Neural progenitor cell (in vitro differentiated cells): ENCODE measurements around the gene METRN. TPM values are rescaled to one million over a fixed set of nuclear protein-coding genes. Genes with fewer than 3 reads are reported as not detected.

Experiments used
- DNase-seq: peaks from one replicate; pipeline ENCODE4 v3.0.0-alpha.2; 2016; ENCODE audit warnings: low spot score
- H2AFZ ChIP-seq: fragments of 200-600 bp; sonication (generic); replicated peaks from 2 replicates; pipeline ENCODE4 v1.6.1; 2016; ENCODE audit warnings: antibody characterized with exemption
- H3F3A ChIP-seq: fragments of 200-600 bp; sonication (generic); 2 replicates; pipeline ENCODE4 v1.6.1; 2016; ENCODE audit warnings: antibody characterized with exemption, low read depth
- H3K27ac ChIP-seq: fragments of 200-600 bp; sonication (generic); 2 replicates; pipeline ENCODE4 v1.5.1; 2016; ENCODE audit warnings: mild to moderate bottlenecking
- H3K27me3 ChIP-seq: fragments of 200-600 bp; sonication (generic); 2 replicates; pipeline ENCODE4 v1.6.1; 2016; ENCODE audit warnings: mild to moderate bottlenecking, moderate library complexity
- H3K36me3 ChIP-seq: fragments of 200-600 bp; sonication (generic); 2 replicates; pipeline ENCODE4 v1.5.1; 2016
- H3K4me1 ChIP-seq: fragments of 200-600 bp; sonication (generic); 2 replicates; pipeline ENCODE4 v1.6.1; 2016; ENCODE audit warnings: mixed run types
- H3K4me2 ChIP-seq: fragments of 200-600 bp; sonication (generic); 2 replicates; pipeline ENCODE4 v1.6.1; 2016
- H3K4me3 ChIP-seq: fragments of 200-600 bp; sonication (generic); 2 replicates; pipeline ENCODE4 v1.5.1; 2016
- H3K79me2 ChIP-seq: fragments of 200-600 bp; sonication (generic); 2 replicates; pipeline ENCODE4 v1.6.1; 2016; ENCODE audit warnings: low read depth
- H3K9ac ChIP-seq: fragments of 200-600 bp; sonication (generic); 2 replicates; pipeline ENCODE4 v1.6.1; 2016
- H3K9me3 ChIP-seq: fragments of 200-600 bp; sonication (generic); 2 replicates; pipeline ENCODE4 v1.5.1; 2016; ENCODE audit warnings: low read depth
- H4K20me1 ChIP-seq: fragments of 200-600 bp; sonication (generic); 2 replicates; pipeline ENCODE4 v1.6.1; 2016; ENCODE audit warnings: low read depth
- H3K27ac Mint-ChIP-seq: 3 replicates; pipeline ENCODE4 v1.8.0; 2021; ENCODE audit warnings: mixed read lengths
- H3K27me3 Mint-ChIP-seq: 2 replicates; pipeline ENCODE4 v1.8.0; 2022; ENCODE audit warnings: low read depth, mild to moderate bottlenecking, inconsistent platforms, moderate library complexity, mixed read lengths; ENCODE audit not compliant: insufficient read depth
- H3K36me3 Mint-ChIP-seq: 3 replicates; pipeline ENCODE4 v1.8.0; 2021; ENCODE audit warnings: mixed read lengths
- H3K4me1 Mint-ChIP-seq: 3 replicates; pipeline ENCODE4 v1.8.0; 2021; ENCODE audit warnings: mixed read lengths
- H3K4me3 Mint-ChIP-seq: 3 replicates; pipeline ENCODE4 v1.8.0; 2021; ENCODE audit warnings: mild to moderate bottlenecking, moderate library complexity, mixed read lengths
- H3K9me3 Mint-ChIP-seq: 3 replicates; pipeline ENCODE4 v1.8.0; 2020; ENCODE audit warnings: mixed read lengths
- CTCF ChIP-seq: fragments of 200-600 bp; sonication (generic); IDR thresholded peaks from 2 replicates; pipeline ENCODE4 v1.5.1; 2017; ENCODE audit warnings: antibody characterized with exemption, mild to moderate bottlenecking
- EZH2 ChIP-seq: fragments of 200-600 bp; sonication (generic); IDR thresholded peaks from 2 replicates; pipeline ENCODE4 v1.6.1; 2017; ENCODE audit warnings: antibody characterized with exemption, mild to moderate bottlenecking, moderate library complexity
- EZH2phosphoT487 ChIP-seq: fragments of 200-600 bp; sonication (generic); IDR thresholded peaks from 2 replicates; pipeline ENCODE4 v1.6.1; 2017; ENCODE audit warnings: antibody characterized with exemption
- total RNA-seq: library from RNA; depleted of rRNA; stranded (reverse); fragments of >200 nt; gene quantifications from 2 replicates; pipeline ENCODE4 v1.2.3, GENCODE V29; 2015; ENCODE audit warnings: low replicate concordance

METRN gene
- total RNA-seq, 1 donor from 2014 or later: 24.3 TPM

- no peak overlapping the region for H3K27ac Mint-ChIP-seq
- peaks cover 5% of the 10 kb centered on the region for H3K36me3 Mint-ChIP-seq
- Histone ChIP-seq H3K4me1 (peaks cover 5% of the 10 kb centered on the region), H3K79me2 (peaks cover 6% of the 10 kb centered on the region), H3F3A (no peaks in the 10 kb centered on the region), H3K9me3 (no peaks in the 10 kb centered on the region), H3K9ac (no peak overlapping the region), H3K4me2 (no peak overlapping the region), H3K27ac (no peak overlapping the region), H3K4me3 (no peak overlapping the region), H3K27me3 (no peaks in the 10 kb centered on the region), H2AFZ (no peak overlapping the region), H4K20me1 (no peaks in the 10 kb centered on the region), H3K36me3 (no peaks in the 10 kb centered on the region)
- TF ChIP-seq EZH2 (no peak), CTCF (no peak)
- H3K9me3 Mint-ChIP-seq: no peaks in the 10 kb centered on the region
- no peak for DNase-seq
- H3K4me3 Mint-ChIP-seq: no peak overlapping the region
- peaks cover 8% of the 10 kb centered on the region for H3K4me1 Mint-ChIP-seq
- H3K27me3 Mint-ChIP-seq: peaks cover 2% of the 10 kb centered on the region
Measured at GRCh38 chr16:734981-735881, 20.3 kb downstream of the METRN start.

GRCh38 chr16:735982-736453, 21.1 kb downstream of the METRN start:
- Histone ChIP-seq H3K9ac (no peak overlapping the region), H4K20me1 (no peaks in the 10 kb centered on the region), H3K4me3 (no peak overlapping the region), H3K36me3 (no peaks in the 10 kb centered on the region), H3K27ac (no peak overlapping the region), H3K9me3 (no peaks in the 10 kb centered on the region), H3K79me2 (peaks cover 8% of the 10 kb centered on the region), H3K27me3 (no peaks in the 10 kb centered on the region), H3K4me2 (no peak overlapping the region), H3F3A (no peaks in the 10 kb centered on the region), H2AFZ (no peak overlapping the region), H3K4me1 (peaks cover 5% of the 10 kb centered on the region)
- no peak overlapping the region for H3K4me3 Mint-ChIP-seq
- peaks cover 2% of the 10 kb centered on the region for H3K27me3 Mint-ChIP-seq
- H3K36me3 Mint-ChIP-seq: peaks cover 5% of the 10 kb centered on the region
- peaks cover 8% of the 10 kb centered on the region for H3K4me1 Mint-ChIP-seq
- no peak for DNase-seq
- H3K27ac Mint-ChIP-seq: no peak overlapping the region
- no peak for TF ChIP-seq EZH2
- no peak for TF ChIP-seq CTCF
- H3K9me3 Mint-ChIP-seq: no peaks in the 10 kb centered on the region

GRCh38 chr16:736936-737481, 22.1 kb downstream of the METRN start:
- peaks cover 4% of the 10 kb centered on the region for H3F3A ChIP-seq
- H3K27me3 ChIP-seq: no peaks in the 10 kb centered on the region
- peaks cover 5% of the 10 kb centered on the region for H3K4me1 ChIP-seq
- Mint-ChIP-seq H3K36me3 (peaks cover 5% of the 10 kb centered on the region), H3K27ac (no peak overlapping the region), H3K4me1 (peaks cover 8% of the 10 kb centered on the region), H3K4me3 (no peak overlapping the region), H3K9me3 (no peaks in the 10 kb centered on the region), H3K27me3 (peaks cover 2% of the 10 kb centered on the region)
- no peak overlapping the region for H3K4me3 ChIP-seq
- no peak overlapping the region for H3K9ac ChIP-seq
- H3K9me3 ChIP-seq: no peaks in the 10 kb centered on the region
- H3K27ac ChIP-seq: no peak overlapping the region
- TF ChIP-seq EZH2: no peak
- TF ChIP-seq CTCF: no peak
- TF ChIP-seq EZH2phosphoT487: no peak
- H2AFZ ChIP-seq: no peak overlapping the region
- H3K36me3 ChIP-seq: no peaks in the 10 kb centered on the region
- H3K79me2 ChIP-seq: peaks cover 8% of the 10 kb centered on the region
- H4K20me1 ChIP-seq: no peaks in the 10 kb centered on the region
- no peak overlapping the region for H3K4me2 ChIP-seq
- no peak for DNase-seq
